Measurements from ENCODE around the gene PRKN. TPM values are rescaled to one million over a fixed set of nuclear protein-coding genes. Genes with fewer than 3 reads are reported as not detected.

PRKN gene
- total RNA-seq, 1 donor from 2014 or later, result 2.8 TPM

DNA sequence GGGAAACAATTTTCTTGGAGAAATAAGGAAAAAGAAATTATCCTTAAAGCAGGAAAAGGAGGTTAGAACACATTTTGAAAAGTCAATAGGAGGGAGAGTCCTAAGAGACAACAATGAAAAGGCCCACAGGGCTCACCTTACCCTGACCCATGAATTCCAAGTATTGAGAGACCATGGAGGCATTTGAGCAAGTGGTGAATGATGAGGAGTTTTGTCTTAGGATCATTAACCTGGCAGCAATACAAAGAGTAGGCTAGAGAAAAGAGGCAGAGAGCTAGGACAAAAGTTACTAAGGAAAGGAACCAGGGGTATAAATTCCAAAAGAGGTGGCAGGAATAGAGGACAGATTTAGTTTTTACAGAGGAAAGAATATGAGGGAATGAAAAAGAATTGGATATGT is 44.9 kb upstream of the PRKN start:
- H3K27me3 ChIP-seq, result no peaks in the 10 kb centered on the region
- H3K9ac ChIP-seq, result no peak overlapping the region
- Mint-ChIP-seq H3K4me1 (peaks cover 4% of the 10 kb centered on the region), H3K27me3 (ENCODE audit: insufficient read depth, low read depth) (no peaks in the 10 kb centered on the region), H3K4me3 (no peak overlapping the region), H3K9me3 (peaks cover 2% of the 10 kb centered on the region), H3K36me3 (peaks cover 1% of the 10 kb centered on the region), H3K27ac (no peak overlapping the region)
- H3K27ac ChIP-seq, result peak overlapping the region; percentile 0
- TF ChIP-seq EZH2 (IDR thresholded peaks at IDR 0.05), result no peak
- TF ChIP-seq EZH2phosphoT487 (IDR thresholded peaks at IDR 0.05), result no peak
- TF ChIP-seq CTCF (IDR thresholded peaks at IDR 0.05), result no peak
- peaks cover 9% of the 10 kb centered on the region for H3F3A ChIP-seq (ENCODE audit: low read depth)
- no peak overlapping the region for H2AFZ ChIP-seq (replicated peaks)
- H3K9me3 ChIP-seq (ENCODE audit: low read depth), result no peaks in the 10 kb centered on the region
- peak; percentile 64 for DNase-seq (ENCODE audit: low spot score)
- no peaks in the 10 kb centered on the region for H3K79me2 ChIP-seq (ENCODE audit: low read depth)
- peak overlapping the region; percentile 27 for H3K4me2 ChIP-seq
- H3K4me3 ChIP-seq, result no peak overlapping the region
- peaks cover 15% of the 10 kb centered on the region for H3K4me1 ChIP-seq
- no peaks in the 10 kb centered on the region for H4K20me1 ChIP-seq (ENCODE audit: low read depth)
- no peaks in the 10 kb centered on the region for H3K36me3 ChIP-seq

GRCh38 chr6:162770955-162771354 is 43.4 kb upstream of the PRKN start:
- Mint-ChIP-seq H3K9me3 (peaks cover 4% of the 10 kb centered on the region), H3K4me3 (no peak overlapping the region), H3K4me1 (peaks cover 4% of the 10 kb centered on the region), H3K36me3 (peaks cover 1% of the 10 kb centered on the region), H3K27me3 (ENCODE audit: insufficient read depth, low read depth) (no peaks in the 10 kb centered on the region), H3K27ac (no peak overlapping the region)
- H2AFZ ChIP-seq (replicated peaks), result no peak overlapping the region
- no peaks in the 10 kb centered on the region for H3K9me3 ChIP-seq (ENCODE audit: low read depth)
- no peaks in the 10 kb centered on the region for H4K20me1 ChIP-seq (ENCODE audit: low read depth)
- H3K9ac ChIP-seq, result no peak overlapping the region
- H3K36me3 ChIP-seq, result no peaks in the 10 kb centered on the region
- H3K27me3 ChIP-seq, result no peaks in the 10 kb centered on the region
- DNase-seq (ENCODE audit: low spot score), result no peak
- no peak overlapping the region for H3K4me2 ChIP-seq
- H3K27ac ChIP-seq, result no peak overlapping the region
- peaks cover 9% of the 10 kb centered on the region for H3K4me1 ChIP-seq
- peaks cover 9% of the 10 kb centered on the region for H3F3A ChIP-seq (ENCODE audit: low read depth)
- H3K79me2 ChIP-seq (ENCODE audit: low read depth), result no peaks in the 10 kb centered on the region
- H3K4me3 ChIP-seq, result no peak overlapping the region
- no peak for TF ChIP-seq CTCF (IDR thresholded peaks at IDR 0.05)
- no peak for TF ChIP-seq EZH2phosphoT487 (IDR thresholded peaks at IDR 0.05)
- TF ChIP-seq EZH2 (IDR thresholded peaks at IDR 0.05), result no peak

DNA sequence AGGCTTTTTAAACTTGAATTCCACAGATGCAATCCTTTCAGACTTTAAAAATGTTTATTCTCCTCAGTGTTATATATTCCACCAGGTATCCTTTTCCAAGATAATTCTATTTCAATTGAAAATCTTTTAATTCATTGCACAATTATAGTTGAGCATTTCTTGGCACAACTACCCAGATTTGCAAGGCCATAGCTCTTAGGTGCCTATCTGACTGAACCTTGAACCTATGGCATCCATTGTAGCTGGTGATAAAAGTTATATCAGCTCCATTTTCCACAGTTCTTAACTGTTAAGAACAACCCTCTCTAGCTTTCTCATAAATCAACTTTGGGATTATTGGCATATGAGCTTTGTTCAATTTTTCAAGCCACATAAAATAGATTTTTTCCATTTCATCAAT is 42.6 kb upstream of the PRKN start:
- H3K27me3 Mint-ChIP-seq (ENCODE audit: insufficient read depth, low read depth), result no peaks in the 10 kb centered on the region
- H3K9ac ChIP-seq, result no peak overlapping the region
- H3K4me3 Mint-ChIP-seq, result no peak overlapping the region
- H3K4me3 ChIP-seq, result no peak overlapping the region
- no peak overlapping the region for H3K27ac Mint-ChIP-seq
- H3K4me1 ChIP-seq, result peaks cover 9% of the 10 kb centered on the region
- no peaks in the 10 kb centered on the region for H3K79me2 ChIP-seq (ENCODE audit: low read depth)
- no peaks in the 10 kb centered on the region for H3K27me3 ChIP-seq
- peaks cover 4% of the 10 kb centered on the region for H3K9me3 Mint-ChIP-seq
- no peak for DNase-seq (ENCODE audit: low spot score)
- no peaks in the 10 kb centered on the region for H3K9me3 ChIP-seq (ENCODE audit: low read depth)
- no peaks in the 10 kb centered on the region for H3K36me3 ChIP-seq
- H3K4me2 ChIP-seq, result no peak overlapping the region
- H3F3A ChIP-seq (ENCODE audit: low read depth), result peaks cover 9% of the 10 kb centered on the region
- no peak overlapping the region for H3K27ac ChIP-seq
- H4K20me1 ChIP-seq (ENCODE audit: low read depth), result no peaks in the 10 kb centered on the region
- peaks cover 1% of the 10 kb centered on the region for H3K36me3 Mint-ChIP-seq
- no peak overlapping the region for H2AFZ ChIP-seq (replicated peaks)
- H3K4me1 Mint-ChIP-seq, result peaks cover 4% of the 10 kb centered on the region
- TF ChIP-seq EZH2phosphoT487 (IDR thresholded peaks at IDR 0.05) (no peak), CTCF (IDR thresholded peaks at IDR 0.05) (no peak), EZH2 (IDR thresholded peaks at IDR 0.05) (no peak)

Measured in neural progenitor cell (in vitro differentiated cells).